ENCODE results near the gene NRG3.

- TF ChIP-seq CTCF (conservative IDR thresholded peaks at IDR 0.05; ENCODE audit: low read length) (no peak), EZH2phosphoT487 (IDR thresholded peaks at IDR 0.05; ENCODE audit: borderline replicate concordance, low read depth, low read length) (no peak)
These were observed 346.1 kb downstream of the NRG3 start for GRCh38 chr10:82221056-82221455.
